ENCODE measurements around the gene CCNF.

CCNF gene

DNA sequence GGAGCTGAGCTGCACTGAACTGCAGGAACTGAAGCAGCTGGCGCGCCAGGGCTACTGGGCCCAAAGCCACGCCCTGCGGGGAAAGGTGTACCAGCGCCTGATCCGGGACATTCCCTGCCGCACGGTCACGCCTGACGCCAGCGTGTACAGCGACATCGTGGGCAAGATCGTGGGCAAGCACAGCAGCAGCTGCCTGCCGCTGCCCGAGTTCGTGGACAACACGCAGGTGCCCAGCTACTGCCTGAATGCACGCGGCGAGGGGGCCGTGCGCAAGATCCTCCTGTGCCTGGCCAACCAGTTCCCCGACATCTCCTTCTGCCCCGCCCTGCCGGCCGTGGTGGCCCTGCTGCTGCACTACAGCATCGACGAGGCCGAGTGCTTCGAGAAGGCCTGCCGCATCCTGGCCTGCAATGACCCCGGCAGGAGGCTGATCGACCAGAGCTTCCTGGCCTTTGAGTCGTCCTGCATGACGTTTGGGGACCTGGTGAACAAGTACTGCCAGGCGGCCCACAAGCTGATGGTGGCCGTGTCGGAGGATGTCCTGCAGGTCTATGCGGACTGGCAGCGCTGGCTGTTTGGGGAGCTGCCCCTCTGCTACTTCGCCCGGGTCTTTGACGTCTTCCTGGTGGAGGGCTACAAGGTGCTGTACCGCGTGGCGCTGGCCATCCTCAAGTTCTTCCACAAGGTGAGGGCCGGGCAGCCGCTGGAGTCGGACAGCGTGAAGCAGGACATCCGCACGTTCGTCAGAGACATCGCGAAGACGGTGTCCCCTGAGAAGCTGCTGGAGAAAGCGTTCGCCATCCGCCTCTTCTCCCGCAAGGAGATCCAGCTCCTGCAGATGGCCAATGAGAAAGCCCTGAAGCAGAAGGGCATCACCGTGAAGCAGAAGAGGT, 67.2 kb downstream of the CCNF start:
- Histone ChIP-seq H3K36me3 (ENCODE audit: control insufficient read depth, insufficient read depth, low read length) (peaks cover 27% of the 10 kb centered on the region), H3K9ac (ENCODE audit: low read depth, low read length) (no peak overlapping the region), H3K4me1 (ENCODE audit: control insufficient read depth, insufficient read depth, low read length) (peaks cover 3% of the 10 kb centered on the region), H3K4me3 (ENCODE audit: low read depth, low read length) (no peak overlapping the region), H3K9me3 (ENCODE audit: control insufficient read depth, insufficient read depth, low read length) (no peaks in the 10 kb centered on the region), H3K27me3 (ENCODE audit: control insufficient read depth, insufficient read depth, low read length) (no peaks in the 10 kb centered on the region)

DNA sequence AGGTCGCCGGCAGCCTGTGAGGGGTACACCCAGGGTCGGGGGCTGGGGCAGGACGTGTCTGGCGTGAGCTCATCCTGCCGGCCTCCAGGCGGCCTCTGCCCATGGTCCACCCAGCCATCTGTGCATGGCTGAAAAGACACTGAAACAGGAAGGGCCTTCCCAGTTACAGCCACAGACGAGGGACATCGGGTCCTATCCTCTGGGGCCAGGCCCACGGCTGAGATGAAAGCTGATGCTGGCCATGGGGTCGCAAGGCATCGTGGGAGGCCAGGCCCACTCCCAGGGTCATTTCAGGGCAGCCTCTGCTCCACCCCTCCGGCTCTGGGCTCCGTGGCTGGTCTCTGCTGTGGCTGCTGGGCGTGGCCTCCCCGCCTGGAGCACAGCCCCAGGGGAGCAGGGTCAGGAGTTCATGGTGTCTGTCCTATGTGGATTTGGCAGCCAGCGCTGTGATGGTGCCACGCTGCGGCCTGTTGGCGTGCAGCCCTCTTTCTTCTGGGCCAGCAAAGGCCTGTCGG, 67.9 kb downstream of the CCNF start:
- H3K9ac ChIP-seq (ENCODE audit: low read depth, low read length): no peak overlapping the region
- H3K36me3 ChIP-seq (ENCODE audit: control insufficient read depth, insufficient read depth, low read length): peaks cover 27% of the 10 kb centered on the region
- no peak overlapping the region for H3K4me3 ChIP-seq (ENCODE audit: low read depth, low read length)
- no peaks in the 10 kb centered on the region for H3K9me3 ChIP-seq (ENCODE audit: control insufficient read depth, insufficient read depth, low read length)
- H3K4me1 ChIP-seq (ENCODE audit: control insufficient read depth, insufficient read depth, low read length): peaks cover 8% of the 10 kb centered on the region
- H3K27me3 ChIP-seq (ENCODE audit: control insufficient read depth, insufficient read depth, low read length): no peaks in the 10 kb centered on the region

DNA sequence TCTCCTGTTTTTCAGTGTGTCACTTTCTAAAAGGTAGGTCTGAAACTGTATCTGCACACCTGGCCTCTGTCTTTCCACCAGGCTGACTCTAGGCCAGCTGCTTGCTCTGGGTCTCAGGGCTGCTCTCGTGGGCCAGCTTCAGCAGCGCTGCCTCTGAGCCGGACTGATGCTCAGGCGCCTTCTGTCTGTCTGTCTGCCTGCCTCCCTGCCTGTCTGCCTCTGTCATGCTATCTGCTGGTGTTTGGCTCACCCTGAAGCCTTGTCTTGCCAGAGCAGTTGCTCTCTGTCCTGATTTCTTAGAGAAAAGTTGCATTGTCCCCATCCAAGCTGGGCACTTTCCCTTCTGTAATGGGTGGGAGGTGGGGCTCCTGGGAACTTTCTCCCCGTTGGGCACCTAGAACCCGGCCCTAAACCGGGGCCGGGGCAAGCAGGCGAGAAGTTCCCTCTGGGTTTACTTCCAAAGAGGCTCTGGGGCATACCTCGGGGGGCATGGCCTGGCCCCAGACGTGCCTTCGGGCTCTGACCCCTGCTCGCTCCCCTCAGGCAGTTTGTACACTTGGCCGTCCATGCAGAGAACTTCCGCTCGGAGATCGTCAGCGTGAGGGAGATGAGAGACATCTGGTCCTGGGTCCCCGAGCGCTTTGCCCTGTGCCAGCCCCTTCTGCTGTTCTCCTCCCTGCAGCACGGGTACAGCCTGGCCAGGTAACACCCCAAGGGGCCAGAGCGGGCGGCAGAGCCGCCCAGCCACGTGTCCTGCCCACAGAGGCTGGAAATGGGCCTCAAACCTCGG, 68.6 kb downstream of the CCNF start:
- H3K9ac ChIP-seq (ENCODE audit: low read depth, low read length): no peak overlapping the region
- H3K36me3 ChIP-seq (ENCODE audit: control insufficient read depth, insufficient read depth, low read length): peaks cover 27% of the 10 kb centered on the region
- no peaks in the 10 kb centered on the region for H3K27me3 ChIP-seq (ENCODE audit: control insufficient read depth, insufficient read depth, low read length)
- no peaks in the 10 kb centered on the region for H3K9me3 ChIP-seq (ENCODE audit: control insufficient read depth, insufficient read depth, low read length)
- peaks cover 8% of the 10 kb centered on the region for H3K4me1 ChIP-seq (ENCODE audit: control insufficient read depth, insufficient read depth, low read length)
- H3K4me3 ChIP-seq (ENCODE audit: low read depth, low read length): no peak overlapping the region

DNA sequence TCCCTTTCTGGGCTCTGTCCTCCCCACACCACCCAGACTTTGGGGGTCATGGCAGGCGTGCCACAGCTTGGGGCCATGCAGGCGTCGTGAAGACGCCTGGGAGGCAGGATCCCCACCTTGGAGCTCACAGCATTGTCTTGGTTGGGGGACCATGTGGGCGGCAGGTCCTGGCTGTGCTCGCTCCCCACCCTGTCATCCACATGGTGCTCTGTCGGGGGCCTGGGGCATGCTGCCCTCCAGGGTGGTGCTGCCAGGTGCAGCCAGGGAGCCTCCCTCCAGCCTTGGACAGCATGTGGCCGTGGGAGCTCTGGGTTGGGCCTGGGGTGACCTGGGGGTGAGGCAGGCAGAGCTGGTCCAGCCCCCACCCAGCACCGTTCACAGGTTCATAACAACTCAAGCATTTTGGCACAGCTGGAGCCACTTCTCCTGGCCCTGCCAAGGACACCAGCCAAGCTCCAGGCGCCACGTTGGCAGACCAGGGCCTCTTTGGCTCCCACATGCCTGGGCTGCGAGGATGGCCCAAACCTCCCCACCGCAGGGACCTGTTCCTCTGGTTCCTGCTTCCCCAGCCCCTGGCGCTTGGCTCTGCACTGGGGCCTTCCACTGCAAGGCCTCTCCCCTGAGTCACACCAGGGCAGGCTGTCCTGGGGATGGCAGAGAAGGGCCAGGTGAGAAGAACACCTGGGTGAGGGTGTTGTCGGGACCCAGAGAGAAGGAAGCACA, 69.4 kb downstream of the CCNF start:
- Histone ChIP-seq H3K4me3 (ENCODE audit: low read depth, low read length) (no peak overlapping the region), H3K9ac (ENCODE audit: low read depth, low read length) (no peak overlapping the region), H3K36me3 (ENCODE audit: control insufficient read depth, insufficient read depth, low read length) (peaks cover 27% of the 10 kb centered on the region), H3K27me3 (ENCODE audit: control insufficient read depth, insufficient read depth, low read length) (no peaks in the 10 kb centered on the region), H3K4me1 (ENCODE audit: control insufficient read depth, insufficient read depth, low read length) (peaks cover 8% of the 10 kb centered on the region), H3K9me3 (ENCODE audit: control insufficient read depth, insufficient read depth, low read length) (no peaks in the 10 kb centered on the region)

DNA sequence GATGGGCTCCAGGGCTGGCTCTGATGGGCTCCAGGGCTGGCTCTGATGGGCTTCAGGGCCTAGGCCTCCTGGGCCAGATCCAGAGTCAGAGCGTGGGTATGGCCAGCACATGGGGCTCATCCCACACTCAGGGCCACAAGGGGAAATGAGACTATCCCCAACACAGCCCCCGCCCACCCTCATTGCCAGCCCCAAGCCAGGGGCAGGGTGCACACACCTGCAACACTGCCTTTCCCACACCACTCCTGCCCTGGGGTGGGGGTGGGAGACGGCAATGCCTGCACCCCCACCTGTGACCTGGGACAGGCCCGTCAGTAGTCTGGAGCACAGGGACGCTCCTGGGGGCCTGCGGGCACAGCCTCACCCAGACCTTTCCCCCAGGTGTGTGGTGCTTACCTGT, 70.2 kb downstream of the CCNF start:
- peaks cover 8% of the 10 kb centered on the region for H3K4me1 ChIP-seq (ENCODE audit: control insufficient read depth, insufficient read depth, low read length)
- H3K36me3 ChIP-seq (ENCODE audit: control insufficient read depth, insufficient read depth, low read length): peaks cover 27% of the 10 kb centered on the region
- no peak overlapping the region for H3K4me3 ChIP-seq (ENCODE audit: low read depth, low read length)
- no peaks in the 10 kb centered on the region for H3K9me3 ChIP-seq (ENCODE audit: control insufficient read depth, insufficient read depth, low read length)
- H3K27me3 ChIP-seq (ENCODE audit: control insufficient read depth, insufficient read depth, low read length): no peaks in the 10 kb centered on the region
- H3K9ac ChIP-seq (ENCODE audit: low read depth, low read length): no peak overlapping the region

DNA sequence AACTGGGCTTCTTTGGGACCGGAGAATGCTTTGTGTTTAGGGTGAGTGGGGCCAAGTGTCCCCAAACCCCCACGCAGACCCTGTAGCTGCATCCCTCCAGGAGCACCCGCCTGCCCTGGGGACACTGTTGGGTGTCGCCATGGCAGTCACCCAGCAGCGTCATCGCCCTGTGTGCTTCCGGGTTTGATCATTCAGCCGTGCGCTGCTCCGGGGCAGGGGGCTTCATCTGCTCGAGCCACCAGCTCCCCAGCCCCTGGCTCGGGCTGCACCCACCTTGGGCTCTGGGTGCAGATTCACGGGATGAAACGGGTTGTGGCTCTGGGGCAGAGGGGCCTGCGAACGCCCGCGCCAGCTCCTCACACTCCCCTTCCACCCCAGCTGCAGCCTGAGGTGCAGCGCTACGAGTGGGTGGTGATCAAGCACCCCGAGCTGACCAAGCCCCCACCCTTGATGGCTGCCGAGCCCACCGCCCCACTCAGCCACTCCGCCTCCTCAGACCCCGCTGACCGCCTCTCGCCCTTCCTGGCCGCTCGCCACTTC, 70.7 kb downstream of the CCNF start:
- peaks cover 27% of the 10 kb centered on the region for H3K36me3 ChIP-seq (ENCODE audit: control insufficient read depth, insufficient read depth, low read length)

DNA sequence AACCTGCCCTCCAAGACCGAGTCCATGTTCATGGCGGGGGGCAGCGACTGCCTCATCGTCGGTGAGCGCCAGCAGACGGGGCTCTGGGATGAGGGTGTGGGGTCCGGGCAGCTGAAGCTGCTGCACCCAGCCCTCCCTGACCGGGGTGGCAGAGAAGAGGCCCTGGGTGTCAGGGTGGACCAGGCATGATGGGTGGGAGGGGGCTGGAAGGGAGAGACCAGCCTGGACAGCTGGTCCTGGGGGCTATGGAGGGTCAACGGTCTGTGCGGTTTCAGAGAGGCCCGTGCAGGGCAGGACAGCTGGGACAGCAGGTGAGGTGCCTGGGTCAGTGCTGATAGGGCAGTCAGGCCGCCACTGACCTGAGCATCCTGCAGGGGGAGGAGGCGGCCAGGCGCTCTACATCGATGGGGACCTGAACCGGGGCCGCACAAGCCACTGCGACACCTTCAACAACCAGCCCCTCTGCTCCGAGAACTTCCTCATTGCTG, 71.2 kb downstream of the CCNF start:
- peak overlapping the region; percentile 49 for H3K4me3 ChIP-seq (ENCODE audit: low read depth, low read length)
- peaks cover 8% of the 10 kb centered on the region for H3K4me1 ChIP-seq (ENCODE audit: control insufficient read depth, insufficient read depth, low read length)
- H3K9ac ChIP-seq (ENCODE audit: low read depth, low read length): no peak overlapping the region
- peaks cover 27% of the 10 kb centered on the region for H3K36me3 ChIP-seq (ENCODE audit: control insufficient read depth, insufficient read depth, low read length)
- H3K9me3 ChIP-seq (ENCODE audit: control insufficient read depth, insufficient read depth, low read length): no peaks in the 10 kb centered on the region
- no peaks in the 10 kb centered on the region for H3K27me3 ChIP-seq (ENCODE audit: control insufficient read depth, insufficient read depth, low read length)

More for the DNA sequence above, 70.7 kb downstream of the CCNF start:
- Histone ChIP-seq H3K9ac (ENCODE audit: low read depth, low read length) (no peak overlapping the region), H3K27me3 (ENCODE audit: control insufficient read depth, insufficient read depth, low read length) (no peaks in the 10 kb centered on the region), H3K4me1 (ENCODE audit: control insufficient read depth, insufficient read depth, low read length) (peaks cover 8% of the 10 kb centered on the region), H3K4me3 (ENCODE audit: low read depth, low read length) (no peak overlapping the region), H3K9me3 (ENCODE audit: control insufficient read depth, insufficient read depth, low read length) (no peaks in the 10 kb centered on the region)

DNA sequence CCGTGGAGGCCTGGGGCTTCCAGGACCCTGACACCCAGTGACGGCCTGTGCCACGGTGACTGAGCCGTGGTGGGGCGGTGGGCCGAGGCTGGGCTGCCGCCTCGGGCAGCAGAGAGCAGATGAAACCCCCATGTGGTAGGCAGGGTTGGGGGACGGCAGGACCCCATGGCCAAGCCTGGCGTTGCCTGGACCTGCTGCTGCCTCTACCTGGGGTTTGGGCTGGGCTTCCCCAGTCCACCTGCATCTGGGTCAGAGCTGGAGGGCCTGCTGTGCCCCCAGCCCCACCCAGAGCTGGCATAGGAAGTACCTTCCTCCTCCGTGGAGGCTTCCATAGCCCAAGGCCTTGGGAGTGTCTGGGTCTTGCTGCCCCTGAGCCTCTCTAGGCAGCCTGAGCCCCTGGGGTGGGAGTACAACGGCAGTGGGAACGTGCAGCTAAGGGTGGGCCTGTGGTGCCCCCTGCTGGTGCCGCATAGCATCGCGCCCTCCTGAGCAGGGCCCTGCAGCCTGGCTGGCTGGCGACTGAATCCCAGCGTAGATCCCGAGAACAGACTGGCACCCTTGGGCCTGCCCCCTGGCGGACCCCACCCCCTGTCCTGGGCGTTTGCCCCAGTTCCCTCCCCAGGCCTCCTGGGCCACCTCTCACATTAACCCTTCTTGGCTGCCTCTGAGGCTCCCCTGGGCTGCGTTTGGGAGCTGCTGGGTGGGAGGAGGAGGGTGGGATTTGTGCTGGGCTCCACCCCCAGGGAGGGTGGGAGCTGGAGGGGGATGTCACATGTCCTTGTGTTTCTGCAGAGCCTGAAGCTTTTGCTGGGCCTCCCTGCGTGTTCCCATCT, 71.9 kb downstream of the CCNF start:
- peak overlapping the region; percentile 49 for H3K4me3 ChIP-seq (ENCODE audit: low read depth, low read length)
- no peaks in the 10 kb centered on the region for H3K9me3 ChIP-seq (ENCODE audit: control insufficient read depth, insufficient read depth, low read length)
- peaks cover 25% of the 10 kb centered on the region for H3K36me3 ChIP-seq (ENCODE audit: control insufficient read depth, insufficient read depth, low read length)
- H3K9ac ChIP-seq (ENCODE audit: low read depth, low read length): peak overlapping the region; percentile 79
- no peaks in the 10 kb centered on the region for H3K27me3 ChIP-seq (ENCODE audit: control insufficient read depth, insufficient read depth, low read length)
- H3K4me1 ChIP-seq (ENCODE audit: control insufficient read depth, insufficient read depth, low read length): peaks cover 8% of the 10 kb centered on the region

DNA sequence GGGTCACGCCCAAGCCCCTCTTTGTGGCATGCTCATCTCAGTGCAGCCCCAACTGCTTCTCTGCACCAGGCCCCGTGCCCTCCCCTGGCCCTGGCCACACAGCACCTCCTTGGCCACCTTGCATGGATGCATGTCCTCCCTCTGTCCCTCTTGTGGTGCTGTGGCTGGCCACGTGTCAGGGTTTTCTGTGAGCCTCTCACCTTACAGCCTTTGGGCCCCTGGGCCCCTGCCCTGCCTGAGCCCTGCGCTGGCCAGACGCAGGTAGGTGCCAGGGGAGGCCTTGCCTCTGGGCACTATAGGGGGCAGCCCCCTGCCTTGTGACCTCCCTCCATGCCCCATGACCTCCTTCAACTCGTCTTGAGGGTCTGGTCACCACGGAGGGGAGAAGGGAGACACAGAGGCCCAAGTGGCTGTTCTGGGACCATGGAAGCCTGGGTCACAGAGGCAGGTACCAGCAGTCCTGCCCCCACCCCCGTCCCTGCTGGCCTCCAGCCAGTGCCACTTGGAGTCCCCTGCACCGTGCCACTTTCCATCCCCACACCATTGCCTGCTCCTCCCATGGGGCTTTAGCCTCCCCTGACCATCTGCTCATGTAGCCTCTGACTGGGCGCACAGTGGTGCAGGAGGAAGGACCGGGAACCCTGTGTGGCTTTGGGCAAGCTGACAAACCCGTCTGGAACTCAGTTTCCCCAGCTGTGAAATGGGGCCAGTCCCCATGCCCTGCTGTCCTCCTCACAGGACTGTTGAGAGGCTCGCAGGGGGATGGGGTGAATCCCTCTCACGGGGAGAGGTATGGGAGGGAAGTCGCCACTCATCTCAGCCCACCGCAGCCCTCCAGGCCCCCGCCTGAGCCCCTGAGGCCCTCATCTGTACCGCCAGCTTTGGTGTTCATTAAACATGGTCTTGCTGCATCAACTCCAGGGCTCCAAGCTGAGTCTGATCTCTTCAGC, 73.0 kb downstream of the CCNF start:
- Histone ChIP-seq H3K27me3 (ENCODE audit: control insufficient read depth, insufficient read depth, low read length) (no peaks in the 10 kb centered on the region), H3K9ac (ENCODE audit: low read depth, low read length) (peak overlapping the region; percentile 54), H3K9me3 (ENCODE audit: control insufficient read depth, insufficient read depth, low read length) (no peaks in the 10 kb centered on the region), H3K4me1 (ENCODE audit: control insufficient read depth, insufficient read depth, low read length) (peaks cover 8% of the 10 kb centered on the region), H3K4me3 (ENCODE audit: low read depth, low read length) (peak overlapping the region; percentile 22), H3K36me3 (ENCODE audit: control insufficient read depth, insufficient read depth, low read length) (peaks cover 15% of the 10 kb centered on the region)

DNA sequence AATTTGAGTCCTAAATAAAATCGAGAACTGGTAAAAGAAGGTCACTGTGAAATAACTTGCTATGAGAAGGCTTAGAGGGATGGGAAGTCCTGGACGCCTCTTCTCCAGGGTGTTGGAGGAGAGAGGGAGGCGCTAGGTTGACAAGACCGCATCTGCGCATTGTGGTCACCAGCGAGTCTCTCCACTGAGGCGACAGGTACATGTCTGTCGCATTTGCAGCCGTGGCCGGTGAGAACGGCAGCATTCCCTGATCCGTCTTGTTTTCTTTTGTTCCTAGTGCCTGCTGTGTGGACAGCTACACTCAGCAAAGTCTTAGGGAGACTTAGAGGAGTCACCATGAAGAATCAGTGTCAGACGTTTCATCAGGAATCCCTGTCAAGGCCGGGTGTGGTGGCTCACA, 76.4 kb downstream of the CCNF start:
- Histone ChIP-seq H3K4me1 (ENCODE audit: control insufficient read depth, insufficient read depth, low read length) (peaks cover 8% of the 10 kb centered on the region), H3K9ac (ENCODE audit: low read depth, low read length) (no peak overlapping the region), H3K36me3 (ENCODE audit: control insufficient read depth, insufficient read depth, low read length) (no peaks in the 10 kb centered on the region), H3K4me3 (ENCODE audit: low read depth, low read length) (no peak overlapping the region), H3K27me3 (ENCODE audit: control insufficient read depth, insufficient read depth, low read length) (no peaks in the 10 kb centered on the region), H3K9me3 (ENCODE audit: control insufficient read depth, insufficient read depth, low read length) (no peaks in the 10 kb centered on the region)

Measured in iPS-15b (cell line).